Mammary epithelial cell (primary cell): Measurements from ENCODE around the gene LRRC70.

Experiments used
- CTCF ChIP-seq, 2 donors: IDR thresholded peaks in 1 of 2; conservative IDR thresholded peaks in 1 of 2; 2 replicates each; pipeline ENCODE4 v1.5.1; 2011 to 2012; ENCODE audit warnings: inconsistent platforms in 2 of 2, low read length in 2 of 2, mild to moderate bottlenecking in 2 of 2, control low read depth in 1 of 2, low read depth in 1 of 2; ENCODE audit not compliant: insufficient read depth in 1 of 2; ENCODE audit errors: extremely low read depth in 1 of 2
- EZH2 ChIP-seq: IDR thresholded peaks from 2 replicates; pipeline ENCODE4 v1.6.1; 2012; ENCODE audit warnings: low read length, inconsistent platforms, borderline replicate concordance

GRCh38 chr5:62558941-62559340 lies 19.7 kb upstream of the LRRC70 start:
- TF ChIP-seq CTCF (conservative IDR thresholded peaks at IDR 0.05 in 1 of 2, IDR thresholded peaks at IDR 0.05 in 1 of 2; ENCODE audit: extremely low read depth in 1 of 2, insufficient read depth in 1 of 2, low read depth in 1 of 2, low read length in 2 of 2) (no peak), EZH2 (no peak)
